ENCODE results near the gene PDXDC1.
"Not testable (repeated sequence)": the region's sequence is repeated elsewhere in the genome, so short reads cannot be mapped to it uniquely, and the experiment has no call there.

PDXDC1 gene

GRCh38 chr16:15180946-15181345 lies 206.1 kb downstream of the PDXDC1 start:
- not testable (repeated sequence) for DNase-seq

- DNase-seq: not testable (repeated sequence)
Measured at GRCh38 chr16:15184000-15184399, 209.2 kb downstream of the PDXDC1 start.
